ENCODE measurements around the gene PRDX5.

- TF ChIP-seq CTCF (IDR thresholded peaks at IDR 0.05; ENCODE audit: low read depth, low read length, missing input control) (no peak), SP1 (IDR thresholded peaks at IDR 0.05) (no peak)
- TF ChIP-seq, protein P1, sequence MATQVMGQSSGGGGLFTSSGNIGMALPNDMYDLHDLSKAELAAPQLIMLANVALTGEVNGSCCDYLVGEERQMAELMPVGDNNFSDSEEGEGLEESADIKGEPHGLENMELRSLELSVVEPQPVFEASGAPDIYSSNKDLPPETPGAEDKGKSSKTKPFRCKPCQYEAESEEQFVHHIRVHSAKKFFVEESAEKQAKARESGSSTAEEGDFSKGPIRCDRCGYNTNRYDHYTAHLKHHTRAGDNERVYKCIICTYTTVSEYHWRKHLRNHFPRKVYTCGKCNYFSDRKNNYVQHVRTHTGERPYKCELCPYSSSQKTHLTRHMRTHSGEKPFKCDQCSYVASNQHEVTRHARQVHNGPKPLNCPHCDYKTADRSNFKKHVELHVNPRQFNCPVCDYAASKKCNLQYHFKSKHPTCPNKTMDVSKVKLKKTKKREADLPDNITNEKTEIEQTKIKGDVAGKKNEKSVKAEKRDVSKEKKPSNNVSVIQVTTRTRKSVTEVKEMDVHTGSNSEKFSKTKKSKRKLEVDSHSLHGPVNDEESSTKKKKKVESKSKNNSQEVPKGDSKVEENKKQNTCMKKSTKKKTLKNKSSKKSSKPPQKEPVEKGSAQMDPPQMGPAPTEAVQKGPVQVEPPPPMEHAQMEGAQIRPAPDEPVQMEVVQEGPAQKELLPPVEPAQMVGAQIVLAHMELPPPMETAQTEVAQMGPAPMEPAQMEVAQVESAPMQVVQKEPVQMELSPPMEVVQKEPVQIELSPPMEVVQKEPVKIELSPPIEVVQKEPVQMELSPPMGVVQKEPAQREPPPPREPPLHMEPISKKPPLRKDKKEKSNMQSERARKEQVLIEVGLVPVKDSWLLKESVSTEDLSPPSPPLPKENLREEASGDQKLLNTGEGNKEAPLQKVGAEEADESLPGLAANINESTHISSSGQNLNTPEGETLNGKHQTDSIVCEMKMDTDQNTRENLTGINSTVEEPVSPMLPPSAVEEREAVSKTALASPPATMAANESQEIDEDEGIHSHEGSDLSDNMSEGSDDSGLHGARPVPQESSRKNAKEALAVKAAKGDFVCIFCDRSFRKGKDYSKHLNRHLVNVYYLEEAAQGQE (IDR thresholded peaks at IDR 0.05), result no peak
- TF ChIP-seq, protein P2, sequence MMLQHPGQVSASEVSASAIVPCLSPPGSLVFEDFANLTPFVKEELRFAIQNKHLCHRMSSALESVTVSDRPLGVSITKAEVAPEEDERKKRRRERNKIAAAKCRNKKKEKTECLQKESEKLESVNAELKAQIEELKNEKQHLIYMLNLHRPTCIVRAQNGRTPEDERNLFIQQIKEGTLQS (IDR thresholded peaks at IDR 0.05), result no peak
Observed at GRCh38 chr11:64275031-64275800, 42.7 kb upstream of the PRDX5 start.
